ENCODE measurements around the gene MMP17.
"Not testable (repeated sequence)": the region's sequence is repeated elsewhere in the genome, so short reads cannot be mapped to it uniquely, and the experiment has no call there.

DNA sequence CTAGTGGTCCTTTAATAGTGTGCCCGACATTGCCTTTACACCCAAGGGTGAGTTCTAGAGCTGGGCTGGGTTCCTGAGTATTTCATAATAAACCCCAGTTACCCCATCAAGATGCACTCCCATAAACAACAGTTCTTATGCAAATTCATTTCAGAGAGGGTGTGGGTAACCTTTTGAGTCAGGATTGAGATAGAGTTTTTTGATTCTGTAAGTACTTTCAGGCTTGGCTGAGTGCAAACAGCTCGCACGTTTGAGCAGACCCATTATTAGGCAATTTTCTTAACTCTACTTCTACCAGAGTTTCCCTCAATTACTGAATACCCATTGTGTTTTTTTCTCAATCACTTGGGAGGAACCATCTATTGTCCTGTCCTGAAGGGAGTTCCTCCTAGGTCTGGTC lies 50.2 kb downstream of the MMP17 start:
- not testable (repeated sequence) for TF ChIP-seq SIN3A (IDR thresholded peaks at IDR 0.05; ENCODE audit: borderline replicate concordance, low read depth, low read length); EP300 (IDR thresholded peaks at IDR 0.05; ENCODE audit: borderline replicate concordance in 1 of 2, low read depth in 1 of 2, low read length in 1 of 2); YY1 (IDR thresholded peaks at IDR 0.05; ENCODE audit: low read depth); RAD21 (IDR thresholded peaks at IDR 0.05; ENCODE audit: low read length); NRF1 (IDR thresholded peaks at IDR 0.05; ENCODE audit: low read depth, low read length); MXI1 (IDR thresholded peaks at IDR 0.05; ENCODE audit: low read depth, low read length)
- TF ChIP-seq, protein P1, sequence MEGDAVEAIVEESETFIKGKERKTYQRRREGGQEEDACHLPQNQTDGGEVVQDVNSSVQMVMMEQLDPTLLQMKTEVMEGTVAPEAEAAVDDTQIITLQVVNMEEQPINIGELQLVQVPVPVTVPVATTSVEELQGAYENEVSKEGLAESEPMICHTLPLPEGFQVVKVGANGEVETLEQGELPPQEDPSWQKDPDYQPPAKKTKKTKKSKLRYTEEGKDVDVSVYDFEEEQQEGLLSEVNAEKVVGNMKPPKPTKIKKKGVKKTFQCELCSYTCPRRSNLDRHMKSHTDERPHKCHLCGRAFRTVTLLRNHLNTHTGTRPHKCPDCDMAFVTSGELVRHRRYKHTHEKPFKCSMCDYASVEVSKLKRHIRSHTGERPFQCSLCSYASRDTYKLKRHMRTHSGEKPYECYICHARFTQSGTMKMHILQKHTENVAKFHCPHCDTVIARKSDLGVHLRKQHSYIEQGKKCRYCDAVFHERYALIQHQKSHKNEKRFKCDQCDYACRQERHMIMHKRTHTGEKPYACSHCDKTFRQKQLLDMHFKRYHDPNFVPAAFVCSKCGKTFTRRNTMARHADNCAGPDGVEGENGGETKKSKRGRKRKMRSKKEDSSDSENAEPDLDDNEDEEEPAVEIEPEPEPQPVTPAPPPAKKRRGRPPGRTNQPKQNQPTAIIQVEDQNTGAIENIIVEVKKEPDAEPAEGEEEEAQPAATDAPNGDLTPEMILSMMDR (IDR thresholded peaks at IDR 0.05), result not testable (repeated sequence)
